Suprapubic skin (tissue), 4 donors: ENCODE data around the gene B9D2.

ENCODE experiments used
- CTCF ChIP-seq, 2 donors: fragments of 200-600 bp in 1 of 2; fragments of 450-650 bp in 1 of 2; sonication (generic) in 1 of 2; IDR thresholded peaks; one replicate each; pipeline ENCODE4 v1.5.1; 2016 to 2019; ENCODE audit warnings: antibody characterized with exemption in 2 of 2, mild to moderate bottlenecking in 1 of 2, moderate library complexity in 1 of 2
- EP300 ChIP-seq: sonication (generic); formaldehyde crosslinking; IDR thresholded peaks from one replicate; pipeline ENCODE4 v1.6.1; 2017; ENCODE audit warnings: antibody characterized with exemption
- POLR2AphosphoS5 ChIP-seq, 3 donors: sonication (generic); formaldehyde crosslinking; IDR thresholded peaks; one replicate each; pipeline ENCODE4 v1.6.1; 2017; ENCODE audit warnings: antibody characterized with exemption in 3 of 3

GRCh38 chr19:41323023-41323422, 40.9 kb downstream of the B9D2 start:
- no peak for TF ChIP-seq CTCF (IDR thresholded peaks at IDR 0.05)
- no peak for TF ChIP-seq POLR2AphosphoS5 (IDR thresholded peaks at IDR 0.05)
- no peak for TF ChIP-seq EP300
